ENCODE measurements around the gene C9orf85. TPM values are rescaled to one million over a fixed set of nuclear protein-coding genes. Genes with fewer than 3 reads are reported as not detected.
"Not testable (repeated sequence)": the region's sequence is repeated elsewhere in the genome, so short reads cannot be mapped to it uniquely, and the experiment has no call there.

Gene C9orf85
- total RNA-seq, 1 donor from 2014 or later = 6.2 TPM

- intact Hi-C loops (cut with DNase I) = no loop called here
- no peak for DNase-seq (ENCODE audit: low spot score)
These were observed 19.7 kb downstream of the C9orf85 start for GRCh38 chr9:71931166-71931565.

- intact Hi-C loops (cut with DNase I) = no loop called here
- no peak for DNase-seq (ENCODE audit: low spot score)
These were observed 24.6 kb downstream of the C9orf85 start for GRCh38 chr9:71936066-71936465.

- no peak for DNase-seq (ENCODE audit: low spot score)
- intact Hi-C loops (cut with DNase I) = no loop called here
These were observed 25.7 kb downstream of the C9orf85 start for GRCh38 chr9:71937070-71937625.

- intact Hi-C loops (cut with DNase I) = no loop called here
- DNase-seq (ENCODE audit: low spot score) = no peak
These were observed 26.5 kb downstream of the C9orf85 start for GRCh38 chr9:71937898-71938297.

GRCh38 chr9:71941060-71941568, 29.7 kb downstream of the C9orf85 start:
- intact Hi-C loops (cut with DNase I) = no loop called here

GRCh38 chr9:71941998-71942567, 30.6 kb downstream of the C9orf85 start:
- intact Hi-C loops (cut with DNase I) = no loop called here
- DNase-seq (ENCODE audit: low spot score) = no peak

More at GRCh38 chr9:71941060-71941568, 29.7 kb downstream of the C9orf85 start:
- DNase-seq (ENCODE audit: low spot score) = no peak

GRCh38 chr9:71944754-71945375, 33.4 kb downstream of the C9orf85 start:
- intact Hi-C loops (cut with DNase I) = no loop called here
- DNase-seq (ENCODE audit: low spot score) = no peak

- not testable (repeated sequence) for DNase-seq (ENCODE audit: low spot score)
- intact Hi-C loops (cut with DNase I) = loop anchor here (10.0 kb wide), 1 partner anchor 60 kb away; no protein-coding TSS in a partner anchor
These were observed 43.2 kb downstream of the C9orf85 start for GRCh38 chr9:71954652-71955051.

GRCh38 chr9:71955300-71955915, 44.0 kb downstream of the C9orf85 start:
- intact Hi-C loops (cut with DNase I) = loop anchor here (10.0 kb wide), 1 partner anchor 59 kb away; no protein-coding TSS in a partner anchor

GRCh38 chr9:71962328-71962727, 50.9 kb downstream of the C9orf85 start:
- intact Hi-C loops (cut with DNase I) = no loop called here
- DNase-seq (ENCODE audit: low spot score) = no peak

More at GRCh38 chr9:71955300-71955915, 44.0 kb downstream of the C9orf85 start:
- DNase-seq (ENCODE audit: low spot score) = no peak

GRCh38 chr9:71963471-71963996, 52.1 kb downstream of the C9orf85 start:
- intact Hi-C loops (cut with DNase I); DNase-seq (ENCODE audit: low spot score): not testable (repeated sequence)

- intact Hi-C loops (cut with DNase I) = no loop called here
- no peak for DNase-seq (ENCODE audit: low spot score)
These were observed 54.0 kb downstream of the C9orf85 start for GRCh38 chr9:71965403-71965802.

GRCh38 chr9:71966601-71967000, 55.2 kb downstream of the C9orf85 start:
- intact Hi-C loops (cut with DNase I) = no loop called here
- DNase-seq (ENCODE audit: low spot score) = no peak

GRCh38 chr9:71968541-71969090, 57.2 kb downstream of the C9orf85 start:
- DNase-seq (ENCODE audit: low spot score) = no peak
- intact Hi-C loops (cut with DNase I) = no loop called here

GRCh38 chr9:71975833-71976232, 64.4 kb downstream of the C9orf85 start:
- DNase-seq (ENCODE audit: low spot score) = no peak
- intact Hi-C loops (cut with DNase I) = no loop called here

- no peak for DNase-seq (ENCODE audit: low spot score)
- intact Hi-C loops (cut with DNase I) = no loop called here
These were observed 65.6 kb downstream of the C9orf85 start for GRCh38 chr9:71977003-71977402.

- no peak for DNase-seq (ENCODE audit: low spot score)
These were observed 69.1 kb downstream of the C9orf85 start for GRCh38 chr9:71980266-71981190.

GRCh38 chr9:71981944-71982343, 70.5 kb downstream of the C9orf85 start:
- intact Hi-C loops (cut with DNase I) = no loop called here
- no peak for DNase-seq (ENCODE audit: low spot score)

More at GRCh38 chr9:71980266-71981190, 69.1 kb downstream of the C9orf85 start:
- intact Hi-C loops (cut with DNase I) = no loop called here

GRCh38 chr9:71984403-71984802, 73.0 kb downstream of the C9orf85 start:
- DNase-seq (ENCODE audit: low spot score) = peak; percentile 78
- intact Hi-C loops (cut with DNase I) = no loop called here
